Epithelial cell of proximal tubule (primary cell): ENCODE results near the gene PAK5. TPM values are rescaled to one million over a fixed set of nuclear protein-coding genes. Genes with fewer than 3 reads are reported as not detected.

Experiments used
- total RNA-seq: library from RNA; depleted of rRNA; stranded (reverse); fragments of >200 nt; gene quantifications from 2 replicates; pipeline ENCODE4 v1.2.3, GENCODE V29; 2015

The PAK5 gene
- total RNA-seq, 1 donor from 2014 or later: not detected

Other genes with a start within 250 kb of the PAK5 start
- 3.6 and 4.0 TPM in 2 replicates for gene ANKEF1, start 195.9 kb upstream of the PAK5 start, total RNA-seq